ENCODE results near the gene TEKTIP1. TPM values are rescaled to one million over a fixed set of nuclear protein-coding genes. Genes with fewer than 3 reads are reported as not detected.
A peak's percentile ranks its signal among the peaks of the same experiment; 100 is the strongest.

The TEKTIP1 gene
- total and polyA plus RNA-seq, 5 donors from 2014 or later = 0.44 to 10.9 TPM; not detected in 3

- ATAC-seq (ENCODE audit: low read depth in 2 of 2) = peak in 1 of 2 donors; percentile 6
Measured at GRCh38 chr19:3554254-3555083, 15.5 kb downstream of the TEKTIP1 start.

GRCh38 chr19:3555653-3556422 lies 16.9 kb downstream of the TEKTIP1 start:
- ATAC-seq (ENCODE audit: low read depth in 2 of 2) (no peak), DNase-seq (no peak)
- H3K27me3 ChIP-seq (ENCODE audit: control insufficient read depth, insufficient read depth, low read length) = no peaks in the 10 kb centered on the region
- H3K4me3 Mint-ChIP-seq = peak overlapping the region; percentile 95 to 98 (median 95)
- peaks cover 0 to 57% (median 30%) of the 10 kb centered on the region in 4 donors for H3K4me1 Mint-ChIP-seq
- no peaks in the 10 kb centered on the region for H3K9me3 ChIP-seq (ENCODE audit: control insufficient read depth in 2 of 2, low read length in 2 of 2)
- H3K27me3 Mint-ChIP-seq = peaks cover 8% of the 10 kb centered on the region
- peaks cover 51% of the 10 kb centered on the region for H3K4me1 ChIP-seq (ENCODE audit: control insufficient read depth, insufficient read depth, low read length, poor library complexity, severe bottlenecking)
- no peaks in the 10 kb centered on the region for H3K36me3 Mint-ChIP-seq
- H3K36me3 ChIP-seq (ENCODE audit: control insufficient read depth, insufficient read depth, low read length) = no peaks in the 10 kb centered on the region
- H3K9me3 Mint-ChIP-seq = peaks cover 0 to 1% (median 0%) of the 10 kb centered on the region in 7 donors
- peak overlapping the region; percentile 75 for H3K4me3 ChIP-seq (ENCODE audit: low read depth, low read length)
- peak overlapping the region; percentile 62 for H3K27ac ChIP-seq (ENCODE audit: insufficient read depth, low read length, poor library complexity, severe bottlenecking)
- peak overlapping the region; percentile 90 to 98 (median 92) for H3K27ac Mint-ChIP-seq

More at GRCh38 chr19:3554254-3555083, 15.5 kb downstream of the TEKTIP1 start:
- peak; percentile 20 to 76 (median 59) for DNase-seq
- peak overlapping the region; percentile 78 for H3K27ac ChIP-seq (ENCODE audit: insufficient read depth, low read length, poor library complexity, severe bottlenecking)
- peaks cover 3% of the 10 kb centered on the region for H3K36me3 ChIP-seq (ENCODE audit: control insufficient read depth, insufficient read depth, low read length)
- H3K27me3 ChIP-seq (ENCODE audit: control insufficient read depth, insufficient read depth, low read length) = no peaks in the 10 kb centered on the region
- peak overlapping the region; percentile 75 for H3K4me3 ChIP-seq (ENCODE audit: low read depth, low read length)
- Mint-ChIP-seq H3K9me3 (peaks cover 0 to 1% (median 0%) of the 10 kb centered on the region in 7 donors), H3K36me3 (no peaks in the 10 kb centered on the region), H3K27ac (peak overlapping the region; percentile 95 to 99 (median 96)), H3K4me1 (peaks cover 0 to 58% (median 30%) of the 10 kb centered on the region in 4 donors), H3K4me3 (peak overlapping the region; percentile 95 to 98 (median 95)), H3K27me3 (peaks cover 8% of the 10 kb centered on the region)
- no peaks in the 10 kb centered on the region for H3K9me3 ChIP-seq (ENCODE audit: control insufficient read depth in 2 of 2, low read length in 2 of 2)
- H3K4me1 ChIP-seq (ENCODE audit: control insufficient read depth, insufficient read depth, low read length, poor library complexity, severe bottlenecking) = peaks cover 53% of the 10 kb centered on the region

GRCh38 chr19:3556423-3556977 lies 17.5 kb downstream of the TEKTIP1 start:
- Histone ChIP-seq H3K4me3 (ENCODE audit: low read depth, low read length) (peak overlapping the region; percentile 75), H3K4me1 (ENCODE audit: control insufficient read depth, insufficient read depth, low read length, poor library complexity, severe bottlenecking) (peaks cover 50% of the 10 kb centered on the region), H3K36me3 (ENCODE audit: control insufficient read depth, insufficient read depth, low read length) (no peaks in the 10 kb centered on the region), H3K27ac (ENCODE audit: insufficient read depth, low read length, poor library complexity, severe bottlenecking) (peak overlapping the region; percentile 62), H3K27me3 (ENCODE audit: control insufficient read depth, insufficient read depth, low read length) (no peaks in the 10 kb centered on the region), H3K9me3 (ENCODE audit: control insufficient read depth in 2 of 2, low read length in 2 of 2) (no peaks in the 10 kb centered on the region)
- DNase-seq = peak in 1 of 3 donors; percentile 35
- H3K9me3 Mint-ChIP-seq = peaks cover 0 to 1% (median 0%) of the 10 kb centered on the region in 7 donors
- ATAC-seq (ENCODE audit: low read depth in 2 of 2) = no peak
- peaks cover 8% of the 10 kb centered on the region for H3K27me3 Mint-ChIP-seq
- H3K4me1 Mint-ChIP-seq = peaks cover 0 to 54% (median 29%) of the 10 kb centered on the region in 4 donors
- H3K4me3 Mint-ChIP-seq = peak overlapping the region; percentile 95 to 98 (median 95)
- peak overlapping the region; percentile 90 to 98 (median 90) for H3K27ac Mint-ChIP-seq
- no peaks in the 10 kb centered on the region for H3K36me3 Mint-ChIP-seq

- Histone ChIP-seq H3K9me3 (ENCODE audit: control insufficient read depth in 2 of 2, low read length in 2 of 2) (no peaks in the 10 kb centered on the region), H3K4me1 (ENCODE audit: control insufficient read depth, insufficient read depth, low read length, poor library complexity, severe bottlenecking) (peaks cover 50% of the 10 kb centered on the region), H3K27me3 (ENCODE audit: control insufficient read depth, insufficient read depth, low read length) (no peaks in the 10 kb centered on the region), H3K27ac (ENCODE audit: insufficient read depth, low read length, poor library complexity, severe bottlenecking) (peak overlapping the region; percentile 62), H3K36me3 (ENCODE audit: control insufficient read depth, insufficient read depth, low read length) (no peaks in the 10 kb centered on the region), H3K4me3 (ENCODE audit: low read depth, low read length) (peak overlapping the region; percentile 75)
- H3K4me3 Mint-ChIP-seq = peak overlapping the region; percentile 95 to 98 (median 95)
- peak; percentile 49 to 62 (median 61) for DNase-seq
- peak overlapping the region; percentile 90 to 98 (median 90) for H3K27ac Mint-ChIP-seq
- peaks cover 0 to 1% (median 0%) of the 10 kb centered on the region in 7 donors for H3K9me3 Mint-ChIP-seq
- peak; percentile 22 to 23 for ATAC-seq (ENCODE audit: low read depth in 2 of 2)
- H3K36me3 Mint-ChIP-seq = no peaks in the 10 kb centered on the region
- H3K27me3 Mint-ChIP-seq = peaks cover 8% of the 10 kb centered on the region
- H3K4me1 Mint-ChIP-seq = peaks cover 0 to 50% (median 27%) of the 10 kb centered on the region in 4 donors
Measured at GRCh38 chr19:3556978-3557460, 18.0 kb downstream of the TEKTIP1 start.

- H3K27me3 ChIP-seq (ENCODE audit: control insufficient read depth, insufficient read depth, low read length) = no peaks in the 10 kb centered on the region
- H3K4me1 ChIP-seq (ENCODE audit: control insufficient read depth, insufficient read depth, low read length, poor library complexity, severe bottlenecking) = peaks cover 46% of the 10 kb centered on the region
- peak; percentile 90 to 97 (median 93) for DNase-seq
- peak; percentile 91 for ATAC-seq (ENCODE audit: low read depth in 2 of 2)
- H3K4me1 Mint-ChIP-seq = peaks cover 0 to 46% (median 27%) of the 10 kb centered on the region in 4 donors
- H3K36me3 ChIP-seq (ENCODE audit: control insufficient read depth, insufficient read depth, low read length) = no peaks in the 10 kb centered on the region
- peaks cover 0 to 1% (median 0%) of the 10 kb centered on the region in 7 donors for H3K9me3 Mint-ChIP-seq
- no peaks in the 10 kb centered on the region for H3K9me3 ChIP-seq (ENCODE audit: control insufficient read depth in 2 of 2, low read length in 2 of 2)
- peaks cover 8% of the 10 kb centered on the region for H3K27me3 Mint-ChIP-seq
- H3K4me3 Mint-ChIP-seq = peak within 1 kb of the TSS; percentile 95 to 98 (median 95)
- H3K27ac Mint-ChIP-seq = peak within 1 kb of the TSS; percentile 90 to 98 (median 93)
- H3K4me3 ChIP-seq (ENCODE audit: low read depth, low read length) = peak within 1 kb of the TSS; percentile 75
- H3K36me3 Mint-ChIP-seq = no peaks in the 10 kb centered on the region
- peak within 1 kb of the TSS; percentile 67 for H3K27ac ChIP-seq (ENCODE audit: insufficient read depth, low read length, poor library complexity, severe bottlenecking)
Measured at GRCh38 chr19:3557461-3558248, 18.7 kb downstream of the TEKTIP1 start, which contains the start of gene MFSD12. MFSD12 (minus strand) TSS chr19:3557586; CDS start chr19:3557403, 183 bp downstream.

GRCh38 chr19:3563709-3564524 lies 24.9 kb downstream of the TEKTIP1 start:
- peaks cover 6% of the 10 kb centered on the region for H3K27me3 Mint-ChIP-seq
- no peaks in the 10 kb centered on the region for H3K36me3 ChIP-seq (ENCODE audit: control insufficient read depth, insufficient read depth, low read length)
- H3K4me1 Mint-ChIP-seq = peaks cover 0 to 2% (median 0%) of the 10 kb centered on the region in 4 donors
- no peaks in the 10 kb centered on the region for H3K4me1 ChIP-seq (ENCODE audit: control insufficient read depth, insufficient read depth, low read length, poor library complexity, severe bottlenecking)
- no peak overlapping the region for H3K27ac ChIP-seq (ENCODE audit: insufficient read depth, low read length, poor library complexity, severe bottlenecking)
- no peak overlapping the region for H3K4me3 Mint-ChIP-seq
- H3K27ac Mint-ChIP-seq = no peak overlapping the region
- no peak overlapping the region for H3K4me3 ChIP-seq (ENCODE audit: low read depth, low read length)
- H3K9me3 Mint-ChIP-seq = peaks cover 0 to 1% (median 0%) of the 10 kb centered on the region in 7 donors
- H3K36me3 Mint-ChIP-seq = no peaks in the 10 kb centered on the region
- no peaks in the 10 kb centered on the region for H3K9me3 ChIP-seq (ENCODE audit: control insufficient read depth in 2 of 2, low read length in 2 of 2)
- no peaks in the 10 kb centered on the region for H3K27me3 ChIP-seq (ENCODE audit: control insufficient read depth, insufficient read depth, low read length)
- DNase-seq = no peak
- no peak for ATAC-seq (ENCODE audit: low read depth in 2 of 2)
